HG02973 (cell line): ENCODE results near the gene PHRF1.

ENCODE experiments used
- ATAC-seq: cut with Tn5 transposase; IDR thresholded peaks from one replicate; pipeline ENCODE4 v1.9.1; 2021; ENCODE audit warnings: moderate library complexity; ENCODE audit not compliant: unreplicated experiment

The PHRF1 gene

GRCh38 chr11:556662-557256 lies 19.5 kb upstream of the PHRF1 start:
- no peak for ATAC-seq

GRCh38 chr11:557328-558132 lies 18.7 kb upstream of the PHRF1 start:
- no peak for ATAC-seq

GRCh38 chr11:558503-558902 lies 17.8 kb upstream of the PHRF1 start:
- ATAC-seq = no peak

- ATAC-seq = no peak
These were observed 17.1 kb upstream of the PHRF1 start for GRCh38 chr11:559020-559620.

- no peak for ATAC-seq
These were observed 16.5 kb upstream of the PHRF1 start for GRCh38 chr11:559712-560304.

- ATAC-seq = peak; percentile 61
These were observed 15.7 kb upstream of the PHRF1 start, which contains the start of the genes LMNTD2 and RASSF7 for GRCh38 chr11:560305-561147. TSS of gene LMNTD2 (minus strand) at chr11:560738. CDS start at chr11:560716, 22 bp downstream. TSS of gene RASSF7 (plus strand) at chr11:560970. CDS start at chr11:561769, 799 bp downstream.

GRCh38 chr11:561148-562003 lies 14.9 kb upstream of the PHRF1 start:
- peak; percentile 23 for ATAC-seq

GRCh38 chr11:562046-562645 lies 14.1 kb upstream of the PHRF1 start:
- ATAC-seq = no peak

- no peak for ATAC-seq
These were observed 13.0 kb upstream of the PHRF1 start for GRCh38 chr11:563066-563811.

GRCh38 chr11:563812-564578 lies 12.3 kb upstream of the PHRF1 start:
- no peak for ATAC-seq

- no peak for ATAC-seq
These were observed 10.3 kb upstream of the PHRF1 start for GRCh38 chr11:565921-566509.

GRCh38 chr11:567011-567628 lies 9.2 kb upstream of the PHRF1 start:
- ATAC-seq = no peak

GRCh38 chr11:567629-568292 lies 8.5 kb upstream of the PHRF1 start:
- ATAC-seq = no peak

GRCh38 chr11:568306-569157 lies 7.7 kb upstream of the PHRF1 start:
- peak; percentile 73 for ATAC-seq

GRCh38 chr11:569158-569885 lies 6.9 kb upstream of the PHRF1 start:
- no peak for ATAC-seq
